ENCODE results near the gene JRKL. TPM values are rescaled to one million over a fixed set of nuclear protein-coding genes. Genes with fewer than 3 reads are reported as not detected.
A peak's percentile ranks its signal among the peaks of the same experiment; 100 is the strongest.

The JRKL gene
- total and polyA plus RNA-seq, 2 of the 8 experiments (the other 6 are each of a cell fraction or from before 2014, with no cell fraction given): 1.4 to 4.9 TPM

- Histone ChIP-seq H3K27me3 (replicated peaks in 1 of 4; ENCODE audit: control insufficient read depth in 3 of 4, extremely low read depth in 1 of 4, insufficient read depth in 3 of 4, low read length in 3 of 4) (peaks cover 0 to 3% (median 0%) of the 10 kb centered on the region in 4 experiments; a peak in 1 of 7 replicates), H3K79me1 (ENCODE audit: low read depth, low read length) (no peaks in the 10 kb centered on the region; the same call in 1 of the 2 replicates), H2AK5ac (ENCODE audit: low read depth, low read length) (no peak overlapping the region), H4K5ac (ENCODE audit: insufficient read length, low read depth, low read length) (no peak overlapping the region), H3K23ac (ENCODE audit: insufficient read length) (no peak overlapping the region), H3K79me2 (ENCODE audit: control insufficient read depth in 1 of 2, insufficient read depth in 2 of 2, low read length in 2 of 2) (peaks cover 0 to 22% of the 10 kb centered on the region in 2 experiments; a peak in 2 of 4 replicates), H3K56ac (replicated peaks; ENCODE audit: insufficient read length, low read depth, low read length) (no peak overlapping the region), H3K27ac (ENCODE audit: low read depth, low read length) (no peak overlapping the region), H2BK120ac (replicated peaks; ENCODE audit: low read depth, low read length) (no peak overlapping the region), H3K4me3 (ENCODE audit: extremely low read depth in 1 of 4, insufficient read depth in 2 of 4, low read depth in 3 of 4, low read length in 4 of 4) (peak overlapping the region in 3 of 4 experiments; percentile 48 to 95 (median 70); a peak in 6 of 8 replicates), H3K4me2 (ENCODE audit: insufficient read depth in 1 of 2, low read depth in 2 of 2, low read length in 2 of 2) (peak overlapping the region; percentile 51 to 84), H4K91ac (replicated peaks; ENCODE audit: insufficient read length, low read length) (no peak overlapping the region), H3K18ac (ENCODE audit: extremely low read depth, low read length) (peak overlapping the region; percentile 20), H2BK20ac (ENCODE audit: low read length) (no peak overlapping the region), H3K9me3 (ENCODE audit: insufficient read depth in 2 of 2, low read depth in 1 of 2, low read length in 1 of 2) (no peaks in the 10 kb centered on the region), H3K23me2 (ENCODE audit: low read depth, low read length) (peaks cover 6% of the 10 kb centered on the region; the same call in 1 of the 2 replicates), H4K8ac (ENCODE audit: extremely low read depth, insufficient read depth, low read length) (no peak overlapping the region; the same call in 1 of the 2 replicates), H3K36me3 (ENCODE audit: control insufficient read depth in 2 of 4, insufficient read depth in 4 of 4, low read length in 3 of 4) (no peaks in the 10 kb centered on the region), H2AFZ (ENCODE audit: low read length) (no peak overlapping the region), H4K20me1 (replicated peaks in 1 of 2; ENCODE audit: control insufficient read depth in 1 of 2, insufficient read depth in 2 of 2, low read length in 2 of 2) (no peaks in the 10 kb centered on the region), H2BK15ac (ENCODE audit: low read length) (peak overlapping the region; percentile 48; the same call in 1 of the 2 replicates), H2BK5ac (ENCODE audit: low read depth, low read length) (peak overlapping the region; percentile 79; the same call in 1 of the 2 replicates), H3K14ac (ENCODE audit: insufficient read length) (no peak overlapping the region), H3K4me1 (replicated peaks in 1 of 4; ENCODE audit: control insufficient read depth in 3 of 4, insufficient read depth in 4 of 4, low read length in 3 of 4) (peaks cover 0 to 23% (median 8%) of the 10 kb centered on the region in 4 experiments; a peak in 6 of 7 replicates), H3K4ac (replicated peaks; ENCODE audit: insufficient read length, low read depth, low read length) (no peak overlapping the region), H3K9ac (replicated peaks in 1 of 4; ENCODE audit: extremely low read depth in 1 of 4, low read depth in 3 of 4, low read length in 3 of 4) (no peak overlapping the region), H2BK12ac (ENCODE audit: low read depth, low read length) (peak overlapping the region; percentile 72; the same call in 1 of the 2 replicates)
- ChIA-PET CTCF (ENCODE audit: partially characterized antibody) (interaction anchor here (0.6 to 7.7 kb wide), 34 partner anchors 9 to 506 kb away, joined by 3 to 49 read pairs (median 5); no protein-coding TSS in a partner anchor), POLR2A (ENCODE audit: partially characterized antibody) (interaction anchor here (0.9 to 3.3 kb wide), 3 partner anchors 9 to 508 kb away, joined by 3 to 13 read pairs (median 3); no protein-coding TSS in a partner anchor)
- FAIRE-seq: no peak
- DNase-seq (ENCODE audit: low read depth in 1 of 2, low spot score in 2 of 2): peak in 1 of 2 experiments; percentile 61
- WGBS, 2 experiments (ENCODE audit: extremely low coverage in 1 of 2, insufficient coverage in 1 of 2, insufficient read length in 1 of 2, insufficient replicate concordance in 2 of 2, low coverage in 1 of 2, low lambda C conversion rate in 2 of 2, missing lambda C conversion rate in 1 of 2): 57% methylated on average over 26 of the region's 26 CpGs; no CpG with 5 or more reads in 1 of the 2 experiments
- TF ChIP-seq ATF2 (IDR thresholded peaks at IDR 0.05; ENCODE audit: low read length) (no peak), HDAC2 (IDR thresholded peaks at IDR 0.05; ENCODE audit: borderline replicate concordance in 1 of 2, low read depth in 2 of 2, low read length in 2 of 2) (0 out of 4 replicates have a peak, but pooled peaks of 1 of the 2 experiments have one; percentile 34), SIRT6 (IDR thresholded peaks at IDR 0.05; ENCODE audit: low read length) (no peak), KDM4A (IDR thresholded peaks at IDR 0.05; ENCODE audit: low read depth, low read length, severe bottlenecking) (peak; percentile 5), CHD2 (IDR thresholded peaks at IDR 0.05; ENCODE audit: low read length) (no peak), SRF (IDR thresholded peaks at IDR 0.05; ENCODE audit: low read depth, low read length) (no peak)
Observed at GRCh38 chr11:96341211-96342013, 48.4 kb upstream of the JRKL start.
